HEK293 (cell line): ENCODE data around the gene RAB5IF.
"Not testable (repeated sequence)": the region's sequence is repeated elsewhere in the genome, so short reads cannot be mapped to it uniquely, and the experiment has no call there.

Experiments used
- CTCF ChIA-PET: fragments of 350-600 bp; formaldehyde crosslinking; extraction: SDS; loops from one replicate; lab custom pipeline; 2021; ENCODE audit warnings: antibody characterized with exemption; lab: Yijun Ruan, JAX
- POLR2A ChIA-PET: fragments of 300-600 bp; formaldehyde crosslinking; extraction: SDS; loops from one replicate; lab custom pipeline; 2020; ENCODE audit warnings: antibody characterized with exemption, inconsistent platforms; lab: Yijun Ruan, JAX
- H3K27ac ChIP-seq: fragments of 200-500 bp; sonication (Bioruptor generic); 2 replicates; pipeline ENCODE4 v1.5.1; 2014; ENCODE audit warnings: low read depth, low read length, control low read depth, inconsistent platforms; ENCODE audit errors: extremely low read depth
- H3K36me3 ChIP-seq, 2 experiments: fragments of 200-500 bp in 1 of 2; sonication (Bioruptor generic) in 1 of 2; 1 replicate in 1 of 2; 2 replicates in 1 of 2; pipeline ENCODE4 v1.5.1; 2014 to 2017; ENCODE audit warnings: inconsistent platforms in 2 of 2, low read length in 2 of 2; ENCODE audit not compliant: control insufficient read depth in 2 of 2, insufficient read depth in 1 of 2
- H3K4me1 ChIP-seq: fragments of 200-500 bp; sonication (Bioruptor generic); 2 replicates; pipeline ENCODE4 v1.5.1; 2014; ENCODE audit warnings: mild to moderate bottlenecking, low read length, inconsistent platforms; ENCODE audit not compliant: control insufficient read depth, insufficient read depth
- H3K4me3 ChIP-seq: 2 replicates; pipeline ENCODE4 v1.5.1; 2011; ENCODE audit warnings: low read depth, mild to moderate bottlenecking, control low read depth, low read length, moderate library complexity
- H3K9me3 ChIP-seq: fragments of 200-500 bp; sonication (Bioruptor generic); 2 replicates; pipeline ENCODE4 v1.5.1; 2014; ENCODE audit warnings: low read depth, low read length, inconsistent platforms; ENCODE audit not compliant: control insufficient read depth, insufficient read depth
- OSR2 ChIP-seq: fragments of 450-650 bp; formaldehyde crosslinking; IDR thresholded peaks from 2 replicates; pipeline ENCODE4 v1.5.1; 2016; ENCODE audit warnings: missing biosample characterization, missing genetic modification characterization
- PRDM10 ChIP-seq: fragments of 450-650 bp; formaldehyde crosslinking; IDR thresholded peaks from 2 replicates; pipeline ENCODE4 v1.5.1; 2016; ENCODE audit warnings: missing biosample characterization, missing genetic modification characterization
- SALL2 ChIP-seq: fragments of 450-650 bp; formaldehyde crosslinking; IDR thresholded peaks from 2 replicates; pipeline ENCODE4 v1.5.0; 2017; ENCODE audit warnings: missing biosample characterization, mild to moderate bottlenecking, missing genetic modification characterization, borderline replicate concordance
- ZBTB7A ChIP-seq: fragments of 450-650 bp; formaldehyde crosslinking; IDR thresholded peaks from 2 replicates; pipeline ENCODE4 v1.5.1; 2016; ENCODE audit warnings: low read depth, missing biosample characterization, missing genetic modification characterization
- ZNF16 ChIP-seq: fragments of 450-650 bp; formaldehyde crosslinking; IDR thresholded peaks from 2 replicates; pipeline ENCODE4 v1.5.1; 2016; ENCODE audit warnings: low read depth, missing biosample characterization, missing genetic modification characterization
- ZNF184 ChIP-seq: fragments of 450-650 bp; IDR thresholded peaks from 2 replicates; pipeline ENCODE4 v1.5.1; 2018; ENCODE audit warnings: missing biosample characterization, mild to moderate bottlenecking, missing genetic modification characterization
- ZNF19 ChIP-seq: fragments of 450-650 bp; formaldehyde crosslinking; IDR thresholded peaks from 2 replicates; pipeline ENCODE4; 2016; ENCODE audit warnings: missing biosample characterization, missing genetic modification characterization, low read depth
- ZNF280C ChIP-seq: fragments of 450-650 bp; formaldehyde crosslinking; IDR thresholded peaks from 2 replicates; pipeline ENCODE4 v1.5.1; 2016; ENCODE audit warnings: missing biosample characterization, missing genetic modification characterization
- ZNF292 ChIP-seq: fragments of 450-650 bp; formaldehyde crosslinking; IDR thresholded peaks from 2 replicates; pipeline ENCODE4 v1.5.1; 2016; ENCODE audit warnings: low read depth, missing biosample characterization, missing genetic modification characterization, borderline replicate concordance
- ZNF341 ChIP-seq: fragments of 450-650 bp; formaldehyde crosslinking; IDR thresholded peaks from 2 replicates; pipeline ENCODE4; 2016; ENCODE audit warnings: low read depth, missing biosample characterization, missing genetic modification characterization
- ZNF391 ChIP-seq: fragments of 450-650 bp; formaldehyde crosslinking; IDR thresholded peaks from 2 replicates; pipeline ENCODE4 v1.5.1; 2016; ENCODE audit warnings: low read depth, missing biosample characterization, missing genetic modification characterization, borderline replicate concordance
- ZNF544 ChIP-seq: fragments of 450-650 bp; formaldehyde crosslinking; IDR thresholded peaks from 2 replicates; pipeline ENCODE4 v1.5.0; 2017; ENCODE audit warnings: missing biosample characterization, missing genetic modification characterization
- ZNF560 ChIP-seq: fragments of 450-650 bp; formaldehyde crosslinking; IDR thresholded peaks from 2 replicates; pipeline ENCODE4 v1.5.1; 2017; ENCODE audit warnings: missing biosample characterization, missing genetic modification characterization, borderline replicate concordance
- ZNF660 ChIP-seq: fragments of 450-650 bp; IDR thresholded peaks from 2 replicates; pipeline ENCODE4 v1.5.1; 2018; ENCODE audit warnings: missing biosample characterization, mild to moderate bottlenecking, missing genetic modification characterization
- ZNF670 ChIP-seq: fragments of 450-650 bp; formaldehyde crosslinking; IDR thresholded peaks from 2 replicates; pipeline ENCODE4 v1.5.1; 2016; ENCODE audit warnings: missing biosample characterization, missing genetic modification characterization, low read depth
- ZSCAN18 ChIP-seq: fragments of 450-650 bp; formaldehyde crosslinking; IDR thresholded peaks from 2 replicates; pipeline ENCODE4 v1.5.1; 2016; ENCODE audit warnings: missing biosample characterization, missing genetic modification characterization
- TF ChIP-seq, protein P1 (sequence below): fragments of 450-650 bp; formaldehyde crosslinking; IDR thresholded peaks from 2 replicates; pipeline ENCODE4 v1.5.1; 2017; ENCODE audit warnings: missing biosample characterization, missing genetic modification characterization

The RAB5IF gene

DNA sequence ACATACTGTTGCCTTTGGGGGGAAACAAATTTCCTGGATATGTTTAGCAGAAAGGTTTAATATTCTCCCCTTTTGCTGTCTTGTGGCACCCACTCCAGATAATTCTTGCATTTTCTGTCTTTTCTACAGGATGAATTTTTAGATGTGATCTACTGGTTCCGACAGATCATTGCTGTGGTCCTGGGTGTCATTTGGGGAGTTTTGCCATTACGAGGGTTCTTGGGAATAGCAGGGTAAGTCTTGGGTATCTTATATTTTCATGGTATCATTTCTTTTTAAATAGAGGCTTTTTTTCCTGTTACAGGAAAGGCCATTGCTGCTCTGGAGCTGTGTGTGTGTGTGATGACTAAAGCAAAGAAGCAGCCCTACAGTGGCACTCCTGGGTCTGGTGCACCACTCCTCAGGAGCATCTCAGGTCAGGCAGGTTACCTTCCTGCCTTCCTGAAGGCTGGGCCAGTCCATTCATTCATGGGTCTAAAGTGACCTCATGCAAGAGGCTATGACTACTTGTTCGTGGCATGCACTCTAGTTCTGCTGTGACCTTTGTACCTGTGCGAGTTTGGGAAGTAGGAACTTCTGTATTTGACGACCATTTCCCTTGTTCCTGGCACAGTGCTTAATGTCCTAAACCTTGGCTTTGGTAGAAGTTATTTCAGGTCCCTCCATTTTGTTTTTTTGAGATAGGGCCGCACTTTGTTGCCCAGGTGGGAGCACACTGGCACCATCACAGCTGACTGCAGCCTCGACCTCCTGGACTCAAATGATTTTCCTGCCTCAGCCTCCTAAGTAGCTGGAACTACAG is 2.2 kb downstream of the RAB5IF start:
- H3K27ac ChIP-seq: no peak overlapping the region
- TF ChIP-seq ZNF341 (tag by site-specific recombination) (no peak), ZNF670 (tag by site-specific recombination) (no peak), ZNF280C (no peak), ZBTB7A (tag by site-specific recombination) (no peak), SALL2 (tag by site-specific recombination) (no peak)
- peaks cover 31 to 55% of the 10 kb centered on the region in 2 experiments; a peak in 2 of 3 replicates for H3K36me3 ChIP-seq

GRCh38 chr20:36608388-36608728 is 2.8 kb downstream of the RAB5IF start:
- peaks cover 31 to 61% of the 10 kb centered on the region in 2 experiments; a peak in 2 of 3 replicates for H3K36me3 ChIP-seq
- CTCF ChIA-PET: interaction anchor here (1.0 kb wide), 1 partner anchor 102 kb away, joined by 3 read pairs; no protein-coding TSS in a partner anchor
- H3K9me3 ChIP-seq, H3K4me1 ChIP-seq, H3K27ac ChIP-seq, POLR2A ChIA-PET, H3K4me3 ChIP-seq: not testable (repeated sequence)

More for the DNA sequence above, 2.2 kb downstream of the RAB5IF start:
- Histone ChIP-seq H3K9me3 (no peaks in the 10 kb centered on the region), H3K4me1 (no peaks in the 10 kb centered on the region), H3K4me3 (no peak overlapping the region)
- ChIA-PET CTCF (interaction anchor here (1.0 kb wide), 1 partner anchor 101 kb away, joined by 3 read pairs; no protein-coding TSS in a partner anchor), POLR2A (interaction anchor here (0.7 kb wide), 2 partner anchors 55 to 59 kb away, joined by 4 to 6 read pairs; no protein-coding TSS in a partner anchor)

DNA sequence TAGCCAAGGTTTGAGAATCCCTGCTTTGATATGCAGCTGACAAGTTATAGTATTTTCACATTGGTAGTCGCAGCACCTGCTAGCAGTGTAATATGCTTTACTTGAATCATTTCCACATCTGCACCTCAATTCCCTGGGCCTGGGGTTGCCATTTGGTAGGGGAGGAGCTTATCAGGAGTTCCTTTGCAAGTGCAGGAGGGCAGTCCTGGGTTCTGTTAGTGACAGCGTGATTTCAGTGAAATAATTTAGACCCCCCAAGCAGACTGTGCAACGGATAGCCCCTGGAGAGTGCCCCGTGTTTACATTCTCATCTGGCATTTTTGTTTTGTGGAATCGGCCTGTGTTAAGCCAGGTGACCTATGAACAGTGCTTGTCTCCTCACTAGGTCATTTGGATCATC is 6.0 kb downstream of the RAB5IF start:
- Histone ChIP-seq H3K27ac (no peak overlapping the region), H3K4me1 (no peaks in the 10 kb centered on the region), H3K9me3 (no peaks in the 10 kb centered on the region), H3K4me3 (no peak overlapping the region), H3K36me3 (peaks cover 31 to 84% of the 10 kb centered on the region in 2 experiments; a peak in 2 of 3 replicates)
- ChIA-PET CTCF (interaction anchor here (0.5 to 3.2 kb wide), 6 partner anchors 12 to 275 kb away, joined by 4 to 13 read pairs (median 9); no protein-coding TSS in a partner anchor), POLR2A (interaction anchor here (0.6 to 0.7 kb wide), 2 partner anchors 139 to 146 kb away, joined by 4 read pairs; no protein-coding TSS in a partner anchor)
- TF ChIP-seq, protein P1, sequence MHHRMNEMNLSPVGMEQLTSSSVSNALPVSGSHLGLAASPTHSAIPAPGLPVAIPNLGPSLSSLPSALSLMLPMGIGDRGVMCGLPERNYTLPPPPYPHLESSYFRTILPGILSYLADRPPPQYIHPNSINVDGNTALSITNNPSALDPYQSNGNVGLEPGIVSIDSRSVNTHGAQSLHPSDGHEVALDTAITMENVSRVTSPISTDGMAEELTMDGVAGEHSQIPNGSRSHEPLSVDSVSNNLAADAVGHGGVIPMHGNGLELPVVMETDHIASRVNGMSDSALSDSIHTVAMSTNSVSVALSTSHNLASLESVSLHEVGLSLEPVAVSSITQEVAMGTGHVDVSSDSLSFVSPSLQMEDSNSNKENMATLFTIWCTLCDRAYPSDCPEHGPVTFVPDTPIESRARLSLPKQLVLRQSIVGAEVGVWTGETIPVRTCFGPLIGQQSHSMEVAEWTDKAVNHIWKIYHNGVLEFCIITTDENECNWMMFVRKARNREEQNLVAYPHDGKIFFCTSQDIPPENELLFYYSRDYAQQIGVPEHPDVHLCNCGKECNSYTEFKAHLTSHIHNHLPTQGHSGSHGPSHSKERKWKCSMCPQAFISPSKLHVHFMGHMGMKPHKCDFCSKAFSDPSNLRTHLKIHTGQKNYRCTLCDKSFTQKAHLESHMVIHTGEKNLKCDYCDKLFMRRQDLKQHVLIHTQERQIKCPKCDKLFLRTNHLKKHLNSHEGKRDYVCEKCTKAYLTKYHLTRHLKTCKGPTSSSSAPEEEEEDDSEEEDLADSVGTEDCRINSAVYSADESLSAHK (tag by site-specific recombination): no peak
- no peak for TF ChIP-seq ZNF184 (tag by site-specific recombination)
- TF ChIP-seq OSR2 (tag by site-specific recombination): no peak
- no peak for TF ChIP-seq ZNF660
- TF ChIP-seq SALL2 (tag by site-specific recombination): no peak
- TF ChIP-seq ZNF292 (tag by site-specific recombination): no peak
- no peak for TF ChIP-seq ZNF16 (tag by site-specific recombination)
- no peak for TF ChIP-seq ZNF19 (tag by site-specific recombination)
- no peak for TF ChIP-seq ZNF560 (tag by site-specific recombination)
- no peak for TF ChIP-seq ZNF544 (tag by site-specific recombination)
- no peak for TF ChIP-seq PRDM10 (tag by site-specific recombination)
- TF ChIP-seq ZSCAN18 (tag by site-specific recombination): no peak
- no peak for TF ChIP-seq ZNF391 (tag by site-specific recombination)
